DLD1 (cell line): ENCODE data around the gene WNT6.

ENCODE experiments used
- in situ Hi-C: cut with HindIII; loops from 2 replicates; pipeline ENCODE4 v1.10.0; 2017; ENCODE audit warnings: low sequenced_read_pairs

WNT6 gene

DNA sequence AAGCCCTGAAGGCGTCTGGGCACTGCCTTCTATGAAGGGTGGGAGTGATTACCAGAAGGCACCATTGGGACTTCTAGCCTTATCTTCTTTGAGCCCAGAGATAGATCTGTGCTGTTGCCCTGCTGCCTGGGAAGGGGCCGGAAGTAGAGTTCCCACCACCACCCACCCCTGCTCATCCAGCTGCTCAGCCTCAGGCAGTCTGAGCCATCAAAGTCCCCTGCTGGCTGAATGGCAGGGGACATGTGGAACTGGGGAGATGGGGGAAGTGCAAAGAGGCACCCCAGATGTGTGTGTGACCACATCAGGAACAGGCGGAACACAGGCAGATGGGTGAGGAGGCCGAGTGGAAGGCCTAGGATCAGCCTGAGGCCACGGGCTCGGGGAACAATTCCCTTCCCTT lies 17.7 kb downstream of the WNT6 start:
- in situ Hi-C loops: no loop called here

DNA sequence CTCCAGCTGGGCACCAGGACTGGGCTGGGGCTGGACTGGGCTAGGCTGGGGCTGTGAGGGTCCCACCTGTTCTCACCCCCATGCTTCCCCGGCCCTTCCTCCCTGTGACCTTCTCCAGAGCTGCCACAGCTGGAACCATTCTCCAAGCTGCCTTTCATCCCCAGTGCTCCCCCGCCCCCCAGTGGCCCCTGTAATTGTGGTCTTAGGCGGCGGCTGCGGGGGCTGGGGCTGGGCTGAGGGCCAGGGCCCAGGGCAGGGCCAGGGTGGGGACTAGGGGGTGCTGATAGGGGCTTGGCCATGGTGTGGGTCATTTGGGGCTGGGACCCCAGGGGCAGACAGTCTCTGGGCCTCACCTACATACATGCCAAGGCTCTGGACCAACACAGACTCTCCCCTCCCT lies 18.3 kb downstream of the WNT6 start:
- in situ Hi-C loops: no loop called here

- in situ Hi-C loops: no loop called here
Observed at GRCh38 chr2:218878486-218878885, 18.9 kb downstream of the WNT6 start.

GRCh38 chr2:218878926-218879761 lies 19.5 kb downstream of the WNT6 start:
- in situ Hi-C loops: no loop called here

GRCh38 chr2:218879776-218880101 lies 20.1 kb downstream of the WNT6 start:
- in situ Hi-C loops: no loop called here

- in situ Hi-C loops: no loop called here
Observed at GRCh38 chr2:218880102-218880858, 20.7 kb downstream of the WNT6 start, which contains the start of gene WNT10A. Gene WNT10A (plus strand): TSS chr2:218880852. CDS start chr2:218880996, 144 bp downstream.

DNA sequence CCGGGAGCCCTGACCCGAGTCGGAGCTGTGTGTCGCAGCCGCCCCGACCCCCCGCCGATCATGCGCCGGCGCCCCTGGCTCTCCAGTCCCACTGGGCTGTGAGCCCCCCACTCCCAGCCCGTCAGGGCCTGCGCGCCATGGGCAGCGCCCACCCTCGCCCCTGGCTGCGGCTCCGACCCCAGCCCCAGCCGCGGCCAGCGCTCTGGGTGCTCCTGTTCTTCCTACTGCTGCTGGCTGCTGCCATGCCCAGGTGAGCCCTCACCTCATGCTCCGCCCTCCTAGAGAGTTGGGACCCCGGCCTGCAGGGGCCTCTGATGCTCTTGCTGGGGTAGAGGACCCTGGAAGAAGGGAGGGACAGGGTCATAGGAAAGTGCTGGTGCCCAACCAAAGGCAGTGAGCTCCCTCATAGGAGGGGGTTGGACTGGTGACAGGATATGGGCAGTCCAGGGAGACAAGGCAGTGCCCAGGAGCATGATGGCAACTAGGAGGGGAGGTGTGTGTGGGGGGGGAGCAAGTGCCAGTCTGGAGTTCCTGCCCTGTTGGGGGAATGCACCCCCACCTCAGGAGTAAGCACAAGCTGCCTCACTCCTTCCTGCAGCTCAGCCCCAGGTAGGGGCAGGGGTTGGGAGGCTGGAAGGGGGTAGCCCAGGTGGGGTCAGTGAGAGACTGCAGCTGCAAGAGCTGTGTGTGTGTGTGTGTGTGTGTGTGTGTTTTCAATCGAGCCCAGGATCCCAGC lies 21.4 kb downstream of the WNT6 start:
- in situ Hi-C loops: no loop called here

GRCh38 chr2:218881744-218882460 lies 22.3 kb downstream of the WNT6 start:
- in situ Hi-C loops: no loop called here

DNA sequence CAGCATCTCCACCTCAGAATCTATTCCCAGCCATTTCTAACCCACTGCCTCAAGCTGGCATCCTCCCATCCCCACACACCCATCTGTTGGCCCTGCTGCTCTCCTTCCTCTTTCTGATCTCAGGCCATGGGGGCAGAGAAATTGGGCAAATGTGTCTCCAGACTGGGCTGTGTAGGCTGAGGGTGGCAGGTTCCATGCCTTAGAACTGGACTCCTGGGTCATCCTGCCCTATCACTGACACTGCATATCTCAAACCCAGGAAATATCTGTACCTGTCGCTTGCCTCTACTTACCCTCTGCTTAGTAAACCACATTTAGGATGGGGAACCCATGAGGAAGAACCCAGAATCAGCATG lies 22.8 kb downstream of the WNT6 start:
- in situ Hi-C loops: no loop called here

DNA sequence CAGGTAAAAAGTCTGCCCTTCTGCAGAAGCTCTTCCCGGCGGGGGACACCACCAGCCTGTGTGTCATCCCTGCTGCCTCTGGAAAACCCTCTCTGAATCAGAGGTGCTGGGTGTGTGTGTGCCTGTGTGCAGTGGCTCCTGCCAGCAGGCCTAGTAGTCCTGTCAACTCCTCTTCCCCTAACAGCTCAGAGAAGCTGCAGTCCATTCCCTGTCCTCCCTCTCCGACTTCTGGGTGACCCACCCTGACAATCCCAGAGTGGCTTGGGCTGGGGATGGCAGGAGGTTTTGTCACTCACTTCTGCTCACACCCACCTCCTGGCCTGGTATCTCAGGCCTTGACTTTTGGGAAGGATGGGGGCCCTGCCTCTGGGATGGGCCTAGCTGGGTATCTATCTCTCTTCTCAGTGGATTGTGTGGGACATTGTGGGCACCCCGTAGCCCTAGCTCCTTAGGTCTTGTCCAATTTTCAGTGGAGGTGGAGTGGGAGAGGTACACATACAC lies 23.3 kb downstream of the WNT6 start:
- in situ Hi-C loops: no loop called here

DNA sequence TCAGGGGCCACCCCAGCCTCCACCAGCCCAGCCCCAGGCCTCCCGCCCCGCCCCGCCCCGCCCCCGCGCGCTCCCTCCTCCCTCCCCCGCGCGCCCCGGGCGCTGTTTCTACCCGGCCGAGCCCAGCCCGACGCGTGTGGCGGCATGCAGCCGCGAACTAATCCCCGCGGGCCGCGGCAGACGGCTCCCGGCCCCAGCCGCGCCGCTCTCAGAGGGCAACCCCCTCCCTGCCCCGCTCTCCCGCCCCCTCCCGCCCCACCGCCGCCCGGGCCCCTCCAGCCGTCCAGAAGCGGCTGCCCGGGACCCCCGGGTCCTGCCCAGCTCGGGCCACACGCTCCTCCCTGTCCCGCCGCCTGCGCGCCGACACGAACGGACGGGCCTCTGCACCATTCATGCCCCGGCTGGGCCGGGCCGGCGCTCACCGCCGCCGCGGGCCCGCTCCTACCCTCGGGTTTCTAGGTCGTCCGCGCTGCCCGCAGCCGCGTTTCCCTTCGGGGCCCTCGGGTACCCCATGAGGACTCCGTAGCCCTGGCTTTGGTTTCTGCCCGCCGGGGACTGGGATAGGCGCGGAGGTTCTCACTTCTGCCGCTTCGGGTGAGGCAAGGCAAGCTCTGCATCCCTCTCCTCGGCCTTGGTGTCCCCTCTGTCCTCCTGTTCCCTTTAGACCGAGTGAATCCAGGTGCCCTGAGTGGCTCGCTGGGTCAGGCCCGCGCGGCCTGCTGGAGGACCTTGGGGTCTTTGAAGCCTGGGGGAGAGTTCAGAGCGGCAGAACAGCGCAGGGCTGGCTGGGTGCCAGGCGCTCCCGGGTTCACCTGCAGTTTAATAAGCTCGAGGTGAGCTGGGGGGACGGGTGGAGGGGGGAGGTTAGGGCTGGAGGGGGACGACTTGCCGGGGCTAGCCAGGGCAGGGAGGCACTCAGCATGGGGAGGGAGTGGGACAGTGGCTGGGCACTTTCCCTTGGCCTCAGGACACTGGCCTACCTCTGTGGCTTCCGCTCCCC lies 24.2 kb downstream of the WNT6 start:
- in situ Hi-C loops: no loop called here

DNA sequence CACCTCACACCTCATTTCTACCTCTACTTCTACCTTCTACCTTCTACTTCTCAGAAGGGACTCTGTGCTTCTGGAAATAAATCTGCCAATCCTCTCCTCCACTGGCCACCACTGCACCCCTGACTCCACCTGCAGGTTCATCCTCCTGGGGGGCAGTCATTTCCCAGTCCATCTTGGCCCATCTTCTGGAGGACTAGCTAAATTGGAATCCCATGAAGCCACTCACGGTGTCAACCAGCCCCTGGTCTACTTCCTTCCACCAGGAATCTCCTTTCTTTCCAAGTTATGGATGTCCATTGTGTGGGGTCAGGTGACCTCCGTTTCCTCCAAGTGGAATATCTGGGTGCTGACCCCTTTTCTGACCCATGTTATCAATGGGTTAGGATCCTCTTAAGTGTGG lies 24.9 kb downstream of the WNT6 start:
- in situ Hi-C loops: no loop called here

DNA sequence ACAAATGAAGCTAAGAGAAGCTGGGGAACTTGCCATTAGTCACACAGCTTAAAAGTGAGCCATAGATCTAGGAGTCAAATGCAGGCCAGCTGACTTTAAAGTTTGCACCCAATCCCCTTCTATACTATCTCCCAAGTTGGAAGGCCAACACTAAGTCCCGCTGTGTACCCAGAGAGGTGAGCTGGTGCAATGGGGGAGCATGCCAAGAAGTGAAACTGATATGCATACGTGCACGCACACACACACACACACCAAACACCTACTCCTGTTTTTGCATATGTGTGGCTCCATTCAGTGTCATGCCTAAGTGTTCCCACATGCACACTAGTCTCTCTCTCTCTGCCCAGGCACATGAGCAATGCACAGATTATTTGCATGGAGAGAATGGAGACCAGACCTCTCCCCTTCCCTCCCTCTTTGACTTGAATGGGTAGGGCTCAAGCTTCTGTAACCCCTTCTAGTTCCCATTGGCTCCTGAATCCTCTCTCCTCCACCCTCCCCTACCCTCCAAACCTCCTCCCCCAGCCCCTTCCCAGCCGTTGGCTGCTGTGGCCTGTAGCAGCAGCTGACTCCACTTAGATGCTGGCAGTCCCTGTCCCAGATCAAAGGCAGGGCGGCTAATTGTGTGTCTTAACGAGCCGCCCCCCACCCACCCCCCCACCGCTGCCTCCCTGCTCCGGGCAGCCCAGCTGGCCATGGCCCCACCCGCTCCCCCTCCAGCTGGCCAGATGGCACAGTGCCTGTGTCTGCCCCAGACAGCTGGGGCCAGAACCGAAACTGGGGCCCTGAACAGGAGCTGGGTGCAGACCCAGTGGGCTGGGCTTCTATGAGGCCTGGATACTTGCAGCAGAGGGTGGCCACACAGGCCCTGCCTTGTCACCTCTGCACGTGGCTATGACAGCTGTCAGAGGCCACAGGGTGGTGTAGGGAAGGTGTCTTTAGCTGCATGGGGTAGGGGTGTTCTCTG lies 26.7 kb downstream of the WNT6 start:
- in situ Hi-C loops: no loop called here

GRCh38 chr2:218887079-218887478 lies 27.5 kb downstream of the WNT6 start:
- in situ Hi-C loops: no loop called here

GRCh38 chr2:218888341-218888740 lies 28.7 kb downstream of the WNT6 start:
- in situ Hi-C loops: no loop called here

DNA sequence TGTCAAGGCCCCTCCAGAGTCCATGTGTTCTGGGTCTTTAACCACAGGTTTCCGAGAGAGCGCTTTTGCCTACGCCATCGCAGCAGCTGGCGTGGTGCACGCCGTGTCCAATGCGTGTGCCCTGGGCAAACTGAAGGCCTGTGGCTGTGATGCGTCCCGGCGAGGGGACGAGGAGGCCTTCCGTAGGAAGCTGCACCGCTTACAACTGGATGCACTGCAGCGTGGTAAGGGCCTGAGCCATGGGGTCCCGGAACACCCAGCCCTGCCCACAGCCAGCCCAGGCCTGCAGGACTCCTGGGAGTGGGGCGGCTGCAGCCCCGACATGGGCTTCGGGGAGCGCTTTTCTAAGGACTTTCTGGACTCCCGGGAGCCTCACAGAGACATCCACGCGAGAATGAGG lies 30.3 kb downstream of the WNT6 start:
- in situ Hi-C loops: no loop called here

DNA sequence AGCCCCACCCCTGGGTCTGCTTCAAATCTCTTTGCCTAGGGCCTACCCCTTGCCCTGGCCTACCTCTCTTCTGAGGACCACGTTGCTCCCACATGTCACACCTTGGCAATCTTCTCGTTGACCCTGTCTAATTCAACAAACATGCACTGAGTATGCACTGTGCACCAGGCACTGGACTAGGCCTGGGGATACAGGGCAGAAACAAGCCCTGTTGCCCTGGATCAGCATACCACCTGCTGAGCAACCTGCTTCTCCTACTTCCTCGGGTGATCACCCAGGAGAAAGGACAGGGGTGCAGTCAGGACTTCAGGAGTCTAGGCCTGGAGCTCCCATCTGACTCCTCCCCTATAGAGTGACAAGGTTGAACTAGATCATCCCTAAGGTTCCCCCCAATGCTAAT lies 30.8 kb downstream of the WNT6 start:
- in situ Hi-C loops: no loop called here

GRCh38 chr2:218891275-218892135 lies 31.9 kb downstream of the WNT6 start:
- in situ Hi-C loops: no loop called here
